Measurements from ENCODE around the gene TLR6. TPM values are rescaled to one million over a fixed set of nuclear protein-coding genes. Genes with fewer than 3 reads are reported as not detected.

Gene TLR6
- polyA plus RNA-seq, 1 of the 3 experiments (the other 2 are of a cell fraction): 0.10 TPM

GRCh38 chr4:38872620-38873019 lies 16.0 kb upstream of the TLR6 start (continued):
- TF ChIP-seq, protein P1, sequence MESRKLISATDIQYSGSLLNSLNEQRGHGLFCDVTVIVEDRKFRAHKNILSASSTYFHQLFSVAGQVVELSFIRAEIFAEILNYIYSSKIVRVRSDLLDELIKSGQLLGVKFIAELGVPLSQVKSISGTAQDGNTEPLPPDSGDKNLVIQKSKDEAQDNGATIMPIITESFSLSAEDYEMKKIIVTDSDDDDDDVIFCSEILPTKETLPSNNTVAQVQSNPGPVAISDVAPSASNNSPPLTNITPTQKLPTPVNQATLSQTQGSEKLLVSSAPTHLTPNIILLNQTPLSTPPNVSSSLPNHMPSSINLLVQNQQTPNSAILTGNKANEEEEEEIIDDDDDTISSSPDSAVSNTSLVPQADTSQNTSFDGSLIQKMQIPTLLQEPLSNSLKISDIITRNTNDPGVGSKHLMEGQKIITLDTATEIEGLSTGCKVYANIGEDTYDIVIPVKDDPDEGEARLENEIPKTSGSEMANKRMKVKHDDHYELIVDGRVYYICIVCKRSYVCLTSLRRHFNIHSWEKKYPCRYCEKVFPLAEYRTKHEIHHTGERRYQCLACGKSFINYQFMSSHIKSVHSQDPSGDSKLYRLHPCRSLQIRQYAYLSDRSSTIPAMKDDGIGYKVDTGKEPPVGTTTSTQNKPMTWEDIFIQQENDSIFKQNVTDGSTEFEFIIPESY (IDR thresholded peaks at IDR 0.05; ENCODE audit: borderline replicate concordance, low read depth): no peak
- TF ChIP-seq ELF1 (IDR thresholded peaks at IDR 0.05) (no peak), TEAD4 (IDR thresholded peaks at IDR 0.05; ENCODE audit: borderline replicate concordance, insufficient read depth) (no peak), SMC3 (IDR thresholded peaks at IDR 0.05; ENCODE audit: low read depth, low read length) (no peak), SIN3A (IDR thresholded peaks at IDR 0.05; ENCODE audit: borderline replicate concordance, low read depth, low read length) (no peak), EZH2phosphoT487 (IDR thresholded peaks at IDR 0.05; ENCODE audit: borderline replicate concordance, low read depth) (no peak), CTCF (IDR thresholded peaks at IDR 0.05) (no peak), FOXJ3 (CRISPR knock-in tag; IDR thresholded peaks at IDR 0.05) (no peak)
- TF ChIP-seq, protein P2, sequence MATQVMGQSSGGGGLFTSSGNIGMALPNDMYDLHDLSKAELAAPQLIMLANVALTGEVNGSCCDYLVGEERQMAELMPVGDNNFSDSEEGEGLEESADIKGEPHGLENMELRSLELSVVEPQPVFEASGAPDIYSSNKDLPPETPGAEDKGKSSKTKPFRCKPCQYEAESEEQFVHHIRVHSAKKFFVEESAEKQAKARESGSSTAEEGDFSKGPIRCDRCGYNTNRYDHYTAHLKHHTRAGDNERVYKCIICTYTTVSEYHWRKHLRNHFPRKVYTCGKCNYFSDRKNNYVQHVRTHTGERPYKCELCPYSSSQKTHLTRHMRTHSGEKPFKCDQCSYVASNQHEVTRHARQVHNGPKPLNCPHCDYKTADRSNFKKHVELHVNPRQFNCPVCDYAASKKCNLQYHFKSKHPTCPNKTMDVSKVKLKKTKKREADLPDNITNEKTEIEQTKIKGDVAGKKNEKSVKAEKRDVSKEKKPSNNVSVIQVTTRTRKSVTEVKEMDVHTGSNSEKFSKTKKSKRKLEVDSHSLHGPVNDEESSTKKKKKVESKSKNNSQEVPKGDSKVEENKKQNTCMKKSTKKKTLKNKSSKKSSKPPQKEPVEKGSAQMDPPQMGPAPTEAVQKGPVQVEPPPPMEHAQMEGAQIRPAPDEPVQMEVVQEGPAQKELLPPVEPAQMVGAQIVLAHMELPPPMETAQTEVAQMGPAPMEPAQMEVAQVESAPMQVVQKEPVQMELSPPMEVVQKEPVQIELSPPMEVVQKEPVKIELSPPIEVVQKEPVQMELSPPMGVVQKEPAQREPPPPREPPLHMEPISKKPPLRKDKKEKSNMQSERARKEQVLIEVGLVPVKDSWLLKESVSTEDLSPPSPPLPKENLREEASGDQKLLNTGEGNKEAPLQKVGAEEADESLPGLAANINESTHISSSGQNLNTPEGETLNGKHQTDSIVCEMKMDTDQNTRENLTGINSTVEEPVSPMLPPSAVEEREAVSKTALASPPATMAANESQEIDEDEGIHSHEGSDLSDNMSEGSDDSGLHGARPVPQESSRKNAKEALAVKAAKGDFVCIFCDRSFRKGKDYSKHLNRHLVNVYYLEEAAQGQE (IDR thresholded peaks at IDR 0.05; ENCODE audit: low read depth, low read length): no peak

DNA sequence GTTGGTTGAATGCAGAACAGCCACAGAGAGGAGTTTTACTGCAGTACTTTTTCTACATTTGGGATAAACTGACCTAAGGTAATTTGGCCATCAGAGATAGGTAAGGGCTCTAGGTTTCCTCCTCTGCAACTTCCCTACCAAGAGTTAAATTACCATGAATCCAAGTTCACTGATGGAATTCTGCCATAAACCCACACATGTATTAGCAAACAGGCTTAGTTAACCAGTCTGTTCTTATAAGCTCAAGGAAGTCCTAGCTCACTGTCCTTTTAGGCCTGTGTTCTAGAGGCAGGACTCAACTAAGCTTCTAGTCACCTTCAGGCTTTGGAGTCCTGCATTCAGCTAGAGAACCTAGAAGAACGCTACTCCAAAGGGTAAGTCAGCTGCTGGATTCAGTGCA lies 15.0 kb upstream of the TLR6 start:
- DNase-seq: no peak
- no peak overlapping the region for H3K4me3 ChIP-seq (ENCODE audit: low read depth in 2 of 2, low read length in 1 of 2)
- no peak overlapping the region for H3K27ac ChIP-seq (ENCODE audit: low read depth in 2 of 2, low read length in 1 of 2)
- H3K79me2 ChIP-seq (ENCODE audit: insufficient read depth): peaks cover 82% of the 10 kb centered on the region
- no peak overlapping the region for H3K4me2 ChIP-seq
- no peaks in the 10 kb centered on the region for H3F3A ChIP-seq (replicated peaks; ENCODE audit: insufficient read depth)
- ChIA-PET CTCF (interaction anchor here (1.6 kb wide), 1 partner anchor 11 kb away, joined by 6 read pairs; no protein-coding TSS in a partner anchor), POLR2A (no interaction called here)
- H4K20me1 ChIP-seq (ENCODE audit: insufficient read depth): peaks cover 27% of the 10 kb centered on the region
- H3K9me2 ChIP-seq: no peaks in the 10 kb centered on the region
- no peaks in the 10 kb centered on the region for H3K27me3 ChIP-seq (ENCODE audit: insufficient read depth)
- H3K9ac ChIP-seq: no peak overlapping the region
- peaks cover 0 to 12% of the 10 kb centered on the region in 2 experiments; a peak in 2 of 4 replicates for H3K4me1 ChIP-seq (ENCODE audit: control insufficient read depth in 1 of 2, insufficient read depth in 2 of 2, low read depth in 1 of 2, low read length in 1 of 2)
- H2AFZ ChIP-seq (ENCODE audit: low read depth): no peak overlapping the region
- WGBS (ENCODE audit: low lambda C conversion rate): 86% methylated on average over 1 of the region's 1 CpG
- H3K9me3 ChIP-seq: no peaks in the 10 kb centered on the region
- peaks cover 0 to 33% of the 10 kb centered on the region in 2 experiments for H3K36me3 ChIP-seq (replicated peaks in 1 of 2; ENCODE audit: control insufficient read depth in 1 of 2, insufficient read depth in 2 of 2, low read length in 1 of 2)
- TF ChIP-seq, protein P3, sequence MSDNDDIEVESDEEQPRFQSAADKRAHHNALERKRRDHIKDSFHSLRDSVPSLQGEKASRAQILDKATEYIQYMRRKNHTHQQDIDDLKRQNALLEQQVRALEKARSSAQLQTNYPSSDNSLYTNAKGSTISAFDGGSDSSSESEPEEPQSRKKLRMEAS (IDR thresholded peaks at IDR 0.05; ENCODE audit: low read depth): no peak
- TF ChIP-seq FOSL2 (IDR thresholded peaks at IDR 0.05; ENCODE audit: borderline replicate concordance, low read depth): no peak
- TF ChIP-seq USF2 (IDR thresholded peaks at IDR 0.05; ENCODE audit: borderline replicate concordance, low read depth, low read length): no peak
- TF ChIP-seq, protein P2 (IDR thresholded peaks at IDR 0.05; ENCODE audit: low read depth, low read length): no peak
- TF ChIP-seq SIN3A (IDR thresholded peaks at IDR 0.05; ENCODE audit: borderline replicate concordance, low read depth, low read length): no peak
- TF ChIP-seq, protein P1 (IDR thresholded peaks at IDR 0.05; ENCODE audit: borderline replicate concordance, low read depth): no peak
- TF ChIP-seq MEF2A (IDR thresholded peaks at IDR 0.05; ENCODE audit: borderline replicate concordance, low read depth): no peak
- TF ChIP-seq GATA2 (CRISPR knock-in tag; IDR thresholded peaks at IDR 0.05): no peak

All from SK-N-SH (cell line).